ENCODE results near the gene SLC5A4.
A peak's percentile ranks its signal among the peaks of the same experiment; 100 is the strongest.

Gene SLC5A4

DNA sequence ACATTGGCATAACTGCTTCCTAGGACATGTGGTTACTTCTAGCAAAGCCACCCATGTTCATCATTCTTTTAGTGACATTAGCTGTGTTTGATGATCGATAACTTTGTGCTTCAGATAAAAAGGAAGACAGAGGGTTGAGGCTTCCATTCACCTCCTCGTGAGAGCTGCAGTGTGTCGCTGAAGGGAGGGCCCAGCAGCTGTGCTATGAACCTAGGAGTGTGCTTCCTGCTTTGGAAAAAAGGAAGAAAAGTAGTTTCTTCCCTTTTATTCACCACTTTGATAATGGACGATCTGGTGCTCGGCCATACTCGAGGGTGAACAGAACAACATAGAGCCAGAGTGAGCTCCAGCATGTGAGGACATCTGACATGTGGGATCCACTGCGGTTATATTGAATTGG, 44.1 kb downstream of the SLC5A4 start:
- TF ChIP-seq, protein P1, sequence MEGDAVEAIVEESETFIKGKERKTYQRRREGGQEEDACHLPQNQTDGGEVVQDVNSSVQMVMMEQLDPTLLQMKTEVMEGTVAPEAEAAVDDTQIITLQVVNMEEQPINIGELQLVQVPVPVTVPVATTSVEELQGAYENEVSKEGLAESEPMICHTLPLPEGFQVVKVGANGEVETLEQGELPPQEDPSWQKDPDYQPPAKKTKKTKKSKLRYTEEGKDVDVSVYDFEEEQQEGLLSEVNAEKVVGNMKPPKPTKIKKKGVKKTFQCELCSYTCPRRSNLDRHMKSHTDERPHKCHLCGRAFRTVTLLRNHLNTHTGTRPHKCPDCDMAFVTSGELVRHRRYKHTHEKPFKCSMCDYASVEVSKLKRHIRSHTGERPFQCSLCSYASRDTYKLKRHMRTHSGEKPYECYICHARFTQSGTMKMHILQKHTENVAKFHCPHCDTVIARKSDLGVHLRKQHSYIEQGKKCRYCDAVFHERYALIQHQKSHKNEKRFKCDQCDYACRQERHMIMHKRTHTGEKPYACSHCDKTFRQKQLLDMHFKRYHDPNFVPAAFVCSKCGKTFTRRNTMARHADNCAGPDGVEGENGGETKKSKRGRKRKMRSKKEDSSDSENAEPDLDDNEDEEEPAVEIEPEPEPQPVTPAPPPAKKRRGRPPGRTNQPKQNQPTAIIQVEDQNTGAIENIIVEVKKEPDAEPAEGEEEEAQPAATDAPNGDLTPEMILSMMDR (IDR thresholded peaks at IDR 0.05; ENCODE audit: extremely low read depth, missing control alignments) = no peak
- no peak for DNase-seq (ENCODE audit: low spot score)

GRCh38 chr22:32208681-32209080, 46.5 kb downstream of the SLC5A4 start:
- TF ChIP-seq, protein P1 (IDR thresholded peaks at IDR 0.05; ENCODE audit: extremely low read depth, missing control alignments) = no peak
- no peak for DNase-seq (ENCODE audit: low spot score)

- TF ChIP-seq, protein P1 (IDR thresholded peaks at IDR 0.05; ENCODE audit: extremely low read depth, missing control alignments) = no peak
- DNase-seq (ENCODE audit: low spot score) = no peak
These were observed 47.1 kb downstream of the SLC5A4 start for GRCh38 chr22:32207971-32208480.

GRCh38 chr22:32206774-32207758, 48.1 kb downstream of the SLC5A4 start:
- TF ChIP-seq, protein P1 (IDR thresholded peaks at IDR 0.05; ENCODE audit: extremely low read depth, missing control alignments) = peak; percentile 74
- DNase-seq (ENCODE audit: low spot score) = no peak

- TF ChIP-seq, protein P1 (IDR thresholded peaks at IDR 0.05; ENCODE audit: extremely low read depth, missing control alignments) = no peak
- DNase-seq (ENCODE audit: low spot score) = no peak
These were observed 49.0 kb downstream of the SLC5A4 start for GRCh38 chr22:32205974-32206773.

GRCh38 chr22:32204856-32205722, 50.1 kb downstream of the SLC5A4 start, which contains the start of gene RFPL2:
Gene RFPL2, minus strand, starts transcription at chr22:32205073. Its CDS starts 2,622 bp downstream, at chr22:32202451.
- no peak for DNase-seq (ENCODE audit: low spot score)
- TF ChIP-seq, protein P1 (IDR thresholded peaks at IDR 0.05; ENCODE audit: extremely low read depth, missing control alignments) = no peak
